Thyroid gland (tissue), 4 donors: ENCODE data around the gene PTPRH. TPM values are rescaled to one million over a fixed set of nuclear protein-coding genes. Genes with fewer than 3 reads are reported as not detected.

Experiments
- DNase-seq, 2 donors: peaks; one replicate each; pipeline ENCODE4 v3.0.0-alpha.2; 2019
- H3K27ac ChIP-seq, 3 donors: fragments of 200-600 bp; sonication (generic); 1 replicate in 2 of 3; 2 replicates in 1 of 3; pipeline ENCODE4 v1.5.1; 2016 to 2019; ENCODE audit warnings: mild to moderate bottlenecking in 1 of 3, moderate library complexity in 1 of 3
- H3K27me3 ChIP-seq: fragments of 200-600 bp; sonication (generic); one replicate; pipeline ENCODE4 v1.5.1; 2019
- H3K36me3 ChIP-seq, 2 donors: fragments of 200-600 bp; sonication (generic); one replicate each; pipeline ENCODE4 v1.5.1; 2016 to 2019
- H3K4me1 ChIP-seq, 2 donors: fragments of 200-600 bp; sonication (generic); one replicate each; pipeline ENCODE4 v1.5.1; 2017 to 2019
- H3K4me3 ChIP-seq, 3 donors: fragments of 200-600 bp; sonication (generic); replicated peaks in 1 of 3; 1 replicate in 2 of 3; 2 replicates in 1 of 3; pipeline ENCODE4 v1.5.1; 2016; ENCODE audit warnings: mild to moderate bottlenecking in 1 of 3
- H3K9me3 ChIP-seq: fragments of 200-600 bp; sonication (generic); one replicate; pipeline ENCODE4 v1.5.1; 2017
- POLR2A ChIP-seq, 2 donors: fragments of 450-650 bp; IDR thresholded peaks; one replicate each; pipeline ENCODE4 v1.6.1; 2017; ENCODE audit warnings: antibody characterized with exemption in 2 of 2, mild to moderate bottlenecking in 2 of 2, moderate library complexity in 1 of 2
- WGBS, 2 donors: methylation state at CpG; one replicate each; pipeline ENCODE4 v1.1.5; 2017; 5-methylcytosine and 5-hydroxymethylcytosine counted together
- intact Hi-C: fragments of 100-400 bp; cut with DNase I; formaldehyde crosslinking; loops from one replicate; pipeline ENCODE4 v1.15.1; 2023
- total RNA-seq, 4 donors: library from RNA; depleted of rRNA; stranded (reverse); fragments of >200 nt; gene quantifications; one replicate each; pipeline ENCODE4 v1.2.3, GENCODE V29; 2016
- TF ChIP-seq, protein P1 (sequence below), 6 experiments: fragments of 200-600 bp in 3 of 6; fragments of 450-650 bp in 3 of 6; sonication (generic) in 3 of 6; IDR thresholded peaks; one replicate each; pipeline ENCODE4 v1.5.1; 2016 to 2019; ENCODE audit warnings: antibody characterized with exemption in 6 of 6, mild to moderate bottlenecking in 2 of 6, inconsistent platforms in 1 of 6, moderate library complexity in 1 of 6

PTPRH gene
- total RNA-seq, 4 donors from 2014 or later, result 0.11 to 2.6 (median 0.54) TPM; not detected in 1

DNA sequence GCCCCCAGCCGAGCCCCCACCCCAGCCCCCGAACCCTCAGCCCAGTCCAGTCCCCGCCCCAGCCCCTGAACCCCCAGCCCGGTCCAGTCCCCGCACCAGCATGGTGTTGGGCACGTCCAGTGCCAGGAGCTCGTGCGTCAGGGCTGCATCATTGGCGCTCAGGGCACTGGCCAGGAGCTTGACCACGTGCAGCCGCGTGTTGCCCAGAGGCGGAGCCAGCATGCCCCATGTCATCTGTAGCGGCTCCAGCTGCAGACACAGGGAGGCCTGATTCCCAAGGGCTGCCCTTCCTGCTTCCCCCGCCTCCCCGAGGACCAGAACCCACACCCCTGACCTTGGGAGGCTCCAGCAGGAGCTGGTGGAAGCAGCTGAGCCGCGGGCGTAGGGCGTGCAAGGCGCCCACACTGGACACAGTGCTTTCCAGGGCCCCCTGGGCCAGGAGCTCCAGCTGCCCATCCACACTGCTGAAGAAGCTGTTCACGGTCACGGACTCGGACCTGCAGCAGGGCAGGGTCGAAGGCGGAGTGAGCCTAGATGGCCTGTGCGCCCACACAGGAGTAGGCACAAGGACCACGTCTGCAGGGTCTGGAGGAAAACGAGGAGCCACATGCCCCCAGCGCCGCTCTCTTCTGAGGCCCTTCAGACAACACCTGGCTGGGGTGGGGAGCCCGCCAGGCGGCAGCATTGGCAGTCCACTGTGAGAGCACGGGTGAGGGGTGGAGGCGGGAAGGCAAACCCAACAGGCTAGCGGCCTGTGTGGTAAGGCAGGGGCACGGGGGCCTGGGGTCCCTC lies 32.0 kb upstream of the PTPRH start:
- DNase-seq, result no peak
- H3K27ac ChIP-seq, result no peak overlapping the region
- TF ChIP-seq, protein P1, sequence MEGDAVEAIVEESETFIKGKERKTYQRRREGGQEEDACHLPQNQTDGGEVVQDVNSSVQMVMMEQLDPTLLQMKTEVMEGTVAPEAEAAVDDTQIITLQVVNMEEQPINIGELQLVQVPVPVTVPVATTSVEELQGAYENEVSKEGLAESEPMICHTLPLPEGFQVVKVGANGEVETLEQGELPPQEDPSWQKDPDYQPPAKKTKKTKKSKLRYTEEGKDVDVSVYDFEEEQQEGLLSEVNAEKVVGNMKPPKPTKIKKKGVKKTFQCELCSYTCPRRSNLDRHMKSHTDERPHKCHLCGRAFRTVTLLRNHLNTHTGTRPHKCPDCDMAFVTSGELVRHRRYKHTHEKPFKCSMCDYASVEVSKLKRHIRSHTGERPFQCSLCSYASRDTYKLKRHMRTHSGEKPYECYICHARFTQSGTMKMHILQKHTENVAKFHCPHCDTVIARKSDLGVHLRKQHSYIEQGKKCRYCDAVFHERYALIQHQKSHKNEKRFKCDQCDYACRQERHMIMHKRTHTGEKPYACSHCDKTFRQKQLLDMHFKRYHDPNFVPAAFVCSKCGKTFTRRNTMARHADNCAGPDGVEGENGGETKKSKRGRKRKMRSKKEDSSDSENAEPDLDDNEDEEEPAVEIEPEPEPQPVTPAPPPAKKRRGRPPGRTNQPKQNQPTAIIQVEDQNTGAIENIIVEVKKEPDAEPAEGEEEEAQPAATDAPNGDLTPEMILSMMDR (IDR thresholded peaks at IDR 0.05), result no peak
- no peak for TF ChIP-seq POLR2A (IDR thresholded peaks at IDR 0.05)
- H3K4me3 ChIP-seq, result no peak overlapping the region
- no peaks in the 10 kb centered on the region for H3K4me1 ChIP-seq
- no peaks in the 10 kb centered on the region for H3K27me3 ChIP-seq
- WGBS, 2 donors, result 95 to 96% methylated on average over 19 to 20 of the region's 37 CpGs
- intact Hi-C loops, result no loop called here
- peaks cover 90 to 92% of the 10 kb centered on the region in 2 donors for H3K36me3 ChIP-seq
- H3K9me3 ChIP-seq, result no peaks in the 10 kb centered on the region

DNA sequence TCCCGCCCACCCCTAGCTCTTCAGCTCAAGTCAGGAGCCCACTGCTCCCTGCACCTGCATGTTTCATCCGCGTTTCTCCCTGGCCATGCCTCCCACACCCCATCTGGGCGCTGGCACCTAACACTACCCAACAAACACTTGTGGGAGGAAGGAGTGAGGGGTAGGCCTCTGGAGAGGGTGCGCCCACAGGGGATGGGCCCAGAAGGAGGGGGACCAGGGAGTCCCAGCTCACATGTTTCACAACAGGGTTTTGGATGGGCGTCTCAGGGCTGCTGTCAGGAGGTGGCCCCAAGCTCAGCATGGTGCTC lies 31.4 kb upstream of the PTPRH start:
- no peak overlapping the region for H3K4me3 ChIP-seq
- no peaks in the 10 kb centered on the region for H3K4me1 ChIP-seq
- H3K27me3 ChIP-seq, result no peaks in the 10 kb centered on the region
- H3K9me3 ChIP-seq, result no peaks in the 10 kb centered on the region
- 91 to 95% methylated on average over 6 of the region's 6 CpGs for WGBS, 2 donors
- no peak overlapping the region for H3K27ac ChIP-seq
- TF ChIP-seq, protein P1 (IDR thresholded peaks at IDR 0.05), result no peak
- no peak for TF ChIP-seq POLR2A (IDR thresholded peaks at IDR 0.05)
- H3K36me3 ChIP-seq, result peaks cover 91 to 92% of the 10 kb centered on the region in 2 donors
- intact Hi-C loops, result no loop called here
- no peak for DNase-seq

DNA sequence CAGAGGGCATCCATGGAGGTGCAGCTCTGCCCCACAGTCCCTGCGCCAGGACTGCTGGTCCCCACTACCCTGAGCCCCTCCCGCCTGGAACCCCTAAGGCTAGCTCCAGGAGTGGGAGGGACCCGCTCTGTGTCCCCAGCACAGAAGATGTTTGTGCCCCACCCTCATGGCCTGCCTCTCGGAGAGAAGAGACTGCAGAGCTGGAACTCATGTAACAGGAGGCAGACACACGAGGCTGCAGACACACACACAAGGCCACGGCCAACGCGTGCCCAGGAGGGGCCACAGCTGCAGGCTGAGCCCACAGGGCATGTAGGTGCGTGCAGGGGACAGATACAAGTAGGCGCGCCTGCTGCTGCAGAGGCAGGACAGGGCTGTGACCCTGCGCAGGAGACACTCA lies 29.7 kb upstream of the PTPRH start:
- no peaks in the 10 kb centered on the region for H3K4me1 ChIP-seq
- 94% methylated on average over 9 to 11 of the region's 12 CpGs for WGBS, 2 donors

DNA sequence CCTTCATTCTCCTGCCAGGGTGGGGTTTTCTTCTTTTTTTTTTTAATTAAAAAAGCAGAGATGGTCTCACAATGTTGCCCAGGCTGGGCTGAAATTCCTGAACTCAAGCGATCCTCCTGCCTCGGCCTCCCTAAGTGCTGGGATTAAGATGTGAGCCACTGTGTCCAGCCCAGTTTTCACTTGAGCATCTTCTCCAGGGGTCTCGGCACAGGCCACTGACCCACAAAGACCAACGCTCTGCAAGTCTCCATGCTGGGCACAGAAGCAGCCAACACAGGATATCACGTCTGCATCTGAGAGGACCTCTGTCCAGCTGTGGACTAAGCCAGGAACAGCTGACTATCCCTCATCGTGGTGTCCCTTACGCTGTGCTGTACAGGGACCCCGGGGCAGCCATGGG lies 28.7 kb upstream of the PTPRH start:
- H3K9me3 ChIP-seq, result no peaks in the 10 kb centered on the region
- intact Hi-C loops, result no loop called here
- peaks cover 70 to 80% of the 10 kb centered on the region in 2 donors for H3K36me3 ChIP-seq
- no peak overlapping the region for H3K4me3 ChIP-seq
- no peaks in the 10 kb centered on the region for H3K27me3 ChIP-seq
- WGBS, 2 donors, result 92 to 97% methylated on average over 5 to 7 of the region's 8 CpGs
- H3K4me1 ChIP-seq, result no peaks in the 10 kb centered on the region
- no peak for DNase-seq
- H3K27ac ChIP-seq, result no peak overlapping the region
- TF ChIP-seq POLR2A (IDR thresholded peaks at IDR 0.05), result no peak
- TF ChIP-seq, protein P1 (IDR thresholded peaks at IDR 0.05), result no peak

More for the DNA sequence above, 29.7 kb upstream of the PTPRH start:
- Histone ChIP-seq H3K27me3 (no peaks in the 10 kb centered on the region), H3K4me3 (no peak overlapping the region), H3K27ac (no peak overlapping the region), H3K36me3 (peaks cover 75 to 86% of the 10 kb centered on the region in 2 donors), H3K9me3 (no peaks in the 10 kb centered on the region)
- intact Hi-C loops, result no loop called here
- TF ChIP-seq POLR2A (IDR thresholded peaks at IDR 0.05), result no peak
- TF ChIP-seq, protein P1 (IDR thresholded peaks at IDR 0.05), result no peak
- no peak for DNase-seq

DNA sequence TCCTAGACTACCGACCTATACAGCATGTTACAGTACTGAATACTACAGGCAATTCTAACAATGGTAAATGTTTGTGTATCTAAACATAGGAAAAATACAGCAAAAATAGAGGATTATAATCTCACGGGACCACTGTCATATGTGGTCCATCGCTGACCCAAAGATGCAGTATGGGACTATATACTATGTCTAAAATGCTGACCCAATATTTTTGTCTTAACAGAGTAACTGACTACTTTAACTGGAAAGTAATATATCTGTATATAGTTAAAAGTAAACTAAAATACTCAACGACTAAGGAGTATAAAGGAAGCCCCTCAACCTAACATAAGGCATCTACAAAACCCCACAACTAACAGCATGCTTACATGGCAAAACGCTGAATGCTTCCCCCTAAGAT lies 23.7 kb upstream of the PTPRH start:
- no peak overlapping the region for H3K4me3 ChIP-seq
- TF ChIP-seq, protein P1 (IDR thresholded peaks at IDR 0.05), result no peak
- no peak for TF ChIP-seq POLR2A (IDR thresholded peaks at IDR 0.05)
- H3K9me3 ChIP-seq, result no peaks in the 10 kb centered on the region
- H3K36me3 ChIP-seq, result peaks cover 42 to 57% of the 10 kb centered on the region in 2 donors
- peaks cover 17 to 35% of the 10 kb centered on the region in 2 donors for H3K4me1 ChIP-seq
- peak overlapping the region in 1 of 3 donors; percentile 49 for H3K27ac ChIP-seq
- WGBS, 2 donors, result 80 to 82% methylated on average over 5 of the region's 5 CpGs
- intact Hi-C loops, result no loop called here
- H3K27me3 ChIP-seq, result no peaks in the 10 kb centered on the region
- DNase-seq, result no peak
